ENCODE results near the gene CDC27.
A peak's percentile ranks its signal among the peaks of the same experiment; 100 is the strongest.

The CDC27 gene

DNA sequence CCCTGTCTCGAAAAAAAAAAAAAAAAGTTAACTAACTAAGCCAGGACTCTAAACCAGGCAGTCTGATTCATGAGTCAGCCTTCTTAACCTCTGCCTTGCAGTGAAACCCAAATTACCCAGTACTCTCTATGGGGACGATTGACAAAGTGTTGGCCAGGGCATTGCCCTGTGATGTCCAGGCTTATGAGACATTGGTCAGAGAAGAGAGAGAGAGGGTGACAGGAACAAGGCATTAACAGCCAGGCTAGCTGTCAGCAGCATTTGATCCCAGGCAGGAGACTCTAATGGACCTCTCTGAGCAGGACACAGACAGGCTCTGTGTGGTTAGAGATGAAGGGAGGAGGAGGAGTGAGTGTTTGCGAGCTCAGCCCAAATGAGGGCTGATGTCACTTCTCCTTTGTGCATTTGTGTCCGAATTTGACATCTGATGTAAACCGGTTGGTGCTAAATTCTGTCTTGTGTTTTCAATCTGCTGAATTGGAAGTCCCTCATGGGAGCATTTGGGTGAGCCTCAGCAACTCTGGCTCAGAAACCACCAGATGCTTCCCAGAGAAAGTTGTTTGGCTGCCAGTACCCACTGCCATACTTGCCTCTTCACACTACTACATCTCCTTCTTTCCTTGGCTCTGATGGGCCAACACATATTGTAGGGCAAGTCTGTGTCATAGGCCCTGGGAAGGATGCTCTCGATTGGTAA, 15.8 kb upstream of the CDC27 start:
- no peak overlapping the region for H3K27ac ChIP-seq (ENCODE audit: low read length)
- H3K4me3 ChIP-seq (ENCODE audit: low read length) = no peak overlapping the region
- H3K27me3 ChIP-seq (ENCODE audit: insufficient read depth, low read length) = no peaks in the 10 kb centered on the region
- H3K9ac ChIP-seq (ENCODE audit: low read depth, low read length) = no peak overlapping the region
- no peaks in the 10 kb centered on the region for H3K36me3 ChIP-seq (ENCODE audit: insufficient read depth, low read depth, low read length)
- H3K4me1 ChIP-seq (ENCODE audit: insufficient read depth, low read length) = peaks cover 7% of the 10 kb centered on the region; the same call in 1 of the 2 replicates
- no peaks in the 10 kb centered on the region for H3K9me3 ChIP-seq (ENCODE audit: insufficient read depth, low read depth, low read length)

DNA sequence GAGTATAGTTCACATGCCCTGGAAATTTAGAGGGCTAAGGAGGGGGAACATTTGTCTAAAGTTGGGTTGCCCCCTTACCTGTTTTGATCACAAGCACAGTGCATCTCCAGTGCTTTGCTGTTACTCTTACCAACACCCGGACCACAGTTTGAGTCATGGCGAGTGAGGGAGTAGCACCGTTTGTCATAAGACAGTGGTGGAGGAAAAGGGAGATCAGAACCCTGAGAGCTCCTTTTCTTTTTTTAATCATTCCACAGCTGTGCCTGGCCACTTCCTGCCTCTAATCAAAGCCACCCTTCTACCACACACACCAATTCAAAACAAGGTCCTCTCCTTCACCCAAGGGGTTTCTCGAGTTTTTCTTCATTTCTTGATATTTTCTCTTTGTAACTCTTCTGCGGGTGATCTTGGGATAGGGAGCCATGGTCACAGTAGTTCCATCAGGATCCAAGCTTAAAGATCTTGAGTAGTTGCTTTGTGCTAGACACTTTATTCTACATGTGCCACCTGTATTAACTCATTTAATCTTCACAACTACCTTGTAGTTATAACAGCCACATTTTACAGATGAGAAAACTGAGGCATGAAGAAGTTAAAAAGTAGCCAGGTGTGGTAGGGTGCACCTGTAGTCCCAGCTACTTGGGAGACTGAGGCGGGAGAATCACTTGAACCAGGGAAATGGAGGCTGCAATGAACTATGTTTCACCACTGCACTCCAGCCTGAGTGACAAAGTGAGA, 15.1 kb upstream of the CDC27 start:
- H3K4me1 ChIP-seq (ENCODE audit: insufficient read depth, low read length) = peaks cover 7% of the 10 kb centered on the region; the same call in 1 of the 2 replicates
- H3K27ac ChIP-seq (ENCODE audit: low read length) = no peak overlapping the region
- H3K4me3 ChIP-seq (ENCODE audit: low read length) = no peak overlapping the region
- H3K9ac ChIP-seq (ENCODE audit: low read depth, low read length) = no peak overlapping the region
- no peaks in the 10 kb centered on the region for H3K27me3 ChIP-seq (ENCODE audit: insufficient read depth, low read length)
- H3K36me3 ChIP-seq (ENCODE audit: insufficient read depth, low read depth, low read length) = no peaks in the 10 kb centered on the region
- no peaks in the 10 kb centered on the region for H3K9me3 ChIP-seq (ENCODE audit: insufficient read depth, low read depth, low read length)

DNA sequence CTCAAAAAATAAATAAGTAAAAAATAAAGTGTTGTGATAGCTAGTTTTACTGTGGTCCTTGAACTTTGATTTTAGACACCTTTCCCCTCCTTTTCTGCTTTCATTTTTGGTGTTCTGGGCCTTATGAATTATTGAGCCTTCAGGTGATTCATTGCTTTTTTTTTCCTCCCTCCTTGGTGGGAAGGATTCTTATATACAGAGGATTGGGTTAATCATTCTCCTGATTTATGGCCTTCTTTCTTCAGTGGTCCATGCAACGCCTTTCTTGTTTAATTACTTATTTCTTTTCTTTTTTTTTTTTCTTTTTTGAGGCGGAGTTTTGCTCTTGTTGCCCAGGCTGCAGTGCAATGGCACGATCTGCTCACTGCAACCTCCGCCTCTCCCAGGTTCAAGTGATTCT, 12.1 kb upstream of the CDC27 start:
- Histone ChIP-seq H3K27ac (ENCODE audit: low read length) (no peak overlapping the region), H3K4me3 (ENCODE audit: low read length) (no peak overlapping the region), H3K36me3 (ENCODE audit: insufficient read depth, low read depth, low read length) (no peaks in the 10 kb centered on the region), H3K27me3 (ENCODE audit: insufficient read depth, low read length) (no peaks in the 10 kb centered on the region), H3K9me3 (ENCODE audit: insufficient read depth, low read depth, low read length) (no peaks in the 10 kb centered on the region), H3K4me1 (ENCODE audit: insufficient read depth, low read length) (peaks cover 7% of the 10 kb centered on the region; the same call in 1 of the 2 replicates), H3K9ac (ENCODE audit: low read depth, low read length) (no peak overlapping the region)

DNA sequence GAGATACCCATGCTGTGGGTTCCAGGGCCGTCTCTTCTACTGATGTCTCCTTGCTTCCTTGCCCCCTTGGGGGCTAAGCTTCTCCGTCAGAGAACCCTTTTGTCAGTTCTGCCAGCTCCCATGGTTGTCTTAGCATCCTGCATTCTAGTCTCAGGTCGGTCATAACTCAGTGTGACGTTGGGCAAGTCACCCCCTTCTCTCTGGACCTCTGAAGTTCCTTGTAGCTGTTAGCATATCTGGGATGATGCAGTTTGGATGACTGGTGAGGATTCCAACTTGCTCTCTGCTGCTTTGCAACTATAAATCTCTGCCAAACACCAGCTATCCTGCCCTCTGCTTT, 11.2 kb upstream of the CDC27 start:
- Histone ChIP-seq H3K9ac (ENCODE audit: low read depth, low read length) (no peak overlapping the region), H3K9me3 (ENCODE audit: insufficient read depth, low read depth, low read length) (no peaks in the 10 kb centered on the region), H3K36me3 (ENCODE audit: insufficient read depth, low read depth, low read length) (no peaks in the 10 kb centered on the region), H3K27ac (ENCODE audit: low read length) (no peak overlapping the region), H3K4me1 (ENCODE audit: insufficient read depth, low read length) (no peaks in the 10 kb centered on the region), H3K27me3 (ENCODE audit: insufficient read depth, low read length) (no peaks in the 10 kb centered on the region), H3K4me3 (ENCODE audit: low read length) (no peak overlapping the region)

DNA sequence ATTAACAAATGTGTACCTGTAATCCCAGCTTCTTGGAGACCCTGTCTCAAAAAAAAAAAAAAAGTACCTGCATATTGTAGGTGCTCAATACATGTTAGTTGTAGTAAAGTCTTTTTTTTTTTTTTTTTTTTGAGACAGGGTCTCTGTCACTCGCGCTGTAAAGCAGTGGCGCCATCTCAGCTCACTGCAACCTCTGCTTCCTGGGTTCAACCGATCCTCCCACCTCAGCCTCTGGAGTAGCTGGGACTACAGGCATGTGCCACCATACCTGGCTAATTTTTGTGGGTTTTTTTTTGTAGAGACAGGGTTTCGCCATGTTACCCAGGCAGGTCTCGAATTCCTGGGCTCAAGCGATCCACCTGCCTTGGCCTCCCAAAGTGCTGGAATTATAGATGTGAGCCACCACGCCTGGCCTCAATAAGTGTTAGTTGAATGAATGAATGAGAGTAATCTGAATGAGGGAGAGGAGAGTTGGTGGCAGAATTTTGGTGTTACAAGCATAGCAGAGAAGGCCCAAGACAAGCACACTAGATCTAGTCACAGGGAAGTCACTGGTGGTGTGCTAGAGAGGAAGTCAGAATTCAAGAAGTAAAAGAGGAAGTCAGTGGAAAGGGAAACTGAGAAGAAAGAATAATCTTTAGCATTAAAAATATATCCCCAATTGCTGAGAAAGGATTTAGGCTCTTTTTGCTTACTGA, 10.7 kb upstream of the CDC27 start:
- Histone ChIP-seq H3K9ac (ENCODE audit: low read depth, low read length) (no peak overlapping the region), H3K27me3 (ENCODE audit: insufficient read depth, low read length) (no peaks in the 10 kb centered on the region), H3K4me3 (ENCODE audit: low read length) (no peak overlapping the region), H3K36me3 (ENCODE audit: insufficient read depth, low read depth, low read length) (no peaks in the 10 kb centered on the region), H3K27ac (ENCODE audit: low read length) (no peak overlapping the region), H3K9me3 (ENCODE audit: insufficient read depth, low read depth, low read length) (no peaks in the 10 kb centered on the region), H3K4me1 (ENCODE audit: insufficient read depth, low read length) (no peaks in the 10 kb centered on the region)

DNA sequence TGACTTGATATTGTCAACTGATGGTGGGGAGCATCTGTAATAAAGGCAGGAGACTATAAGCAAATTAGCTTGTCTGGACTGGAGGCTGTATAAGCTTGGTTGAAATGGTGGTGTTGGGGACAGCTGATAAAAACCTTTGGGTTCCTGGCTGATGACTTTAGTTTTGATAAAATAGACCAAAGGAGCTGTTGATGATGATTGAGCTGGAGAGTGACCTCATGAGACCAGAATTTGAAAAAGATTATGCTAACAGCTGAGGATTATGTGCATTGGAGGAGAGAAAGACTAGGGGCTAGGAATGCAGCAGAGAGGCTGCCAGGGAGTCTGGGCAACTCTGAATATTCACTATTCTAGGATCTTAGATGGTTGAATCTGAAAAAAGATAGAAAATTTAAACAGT, 8.7 kb upstream of the CDC27 start:
- Histone ChIP-seq H3K4me3 (ENCODE audit: low read length) (no peak overlapping the region), H3K27ac (ENCODE audit: low read length) (no peak overlapping the region), H3K4me1 (ENCODE audit: insufficient read depth, low read length) (no peaks in the 10 kb centered on the region), H3K36me3 (ENCODE audit: insufficient read depth, low read depth, low read length) (no peaks in the 10 kb centered on the region), H3K27me3 (ENCODE audit: insufficient read depth, low read length) (no peaks in the 10 kb centered on the region), H3K9me3 (ENCODE audit: insufficient read depth, low read depth, low read length) (no peaks in the 10 kb centered on the region), H3K9ac (ENCODE audit: low read depth, low read length) (no peak overlapping the region)

DNA sequence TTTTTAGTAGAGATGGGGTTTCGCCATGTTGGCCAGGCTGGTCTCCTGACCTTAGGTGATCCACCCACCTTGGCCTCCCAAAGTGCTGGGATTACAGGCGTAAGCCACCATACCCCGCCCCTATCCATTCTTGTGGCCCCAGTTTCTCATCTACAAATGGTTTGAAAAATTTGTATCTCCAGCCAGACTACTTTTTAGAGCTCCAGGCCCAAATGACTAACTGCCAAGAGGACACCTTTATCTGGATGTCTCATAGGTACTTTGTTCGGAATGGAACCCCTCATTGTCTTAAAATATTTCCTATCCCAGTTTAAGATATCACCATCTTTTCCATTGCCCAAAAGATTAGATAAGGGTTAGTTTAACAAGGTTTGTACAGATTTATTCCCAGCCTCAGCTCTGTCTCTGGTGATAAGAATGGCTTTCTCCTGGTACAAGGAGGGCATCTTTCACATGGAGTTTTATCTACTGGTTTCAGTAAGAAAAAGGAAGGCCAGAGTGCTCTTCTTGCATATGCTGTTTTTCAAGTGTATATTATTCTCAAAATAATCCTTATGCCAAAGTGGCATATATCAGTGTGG, 4.9 kb upstream of the CDC27 start:
- Histone ChIP-seq H3K27ac (ENCODE audit: low read length) (no peak overlapping the region), H3K9me3 (ENCODE audit: insufficient read depth, low read depth, low read length) (no peaks in the 10 kb centered on the region), H3K4me3 (ENCODE audit: low read length) (no peak overlapping the region), H3K36me3 (ENCODE audit: insufficient read depth, low read depth, low read length) (no peaks in the 10 kb centered on the region), H3K9ac (ENCODE audit: low read depth, low read length) (no peak overlapping the region), H3K4me1 (ENCODE audit: insufficient read depth, low read length) (no peaks in the 10 kb centered on the region), H3K27me3 (ENCODE audit: insufficient read depth, low read length) (no peaks in the 10 kb centered on the region)

DNA sequence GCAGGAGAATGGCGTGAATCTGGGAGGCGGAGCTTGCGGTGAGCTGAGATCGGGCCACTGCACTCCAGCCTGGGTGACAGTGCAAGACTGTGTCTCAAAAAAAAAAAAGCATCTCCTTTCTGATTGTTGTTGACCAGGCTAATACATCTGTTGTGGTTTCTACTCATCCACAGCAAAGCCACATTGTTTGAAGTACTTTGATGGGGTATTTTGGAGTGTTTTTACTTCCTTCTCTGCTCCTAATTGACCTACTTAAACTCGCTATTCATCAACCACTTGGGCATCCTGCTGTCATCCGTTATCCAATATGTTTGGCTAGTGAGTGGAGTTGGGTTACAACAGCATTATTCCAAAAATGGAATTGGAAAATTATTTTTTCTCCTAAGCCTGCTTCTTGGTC, 3.5 kb upstream of the CDC27 start:
- H3K4me1 ChIP-seq (ENCODE audit: insufficient read depth, low read length) = no peaks in the 10 kb centered on the region
- no peaks in the 10 kb centered on the region for H3K27me3 ChIP-seq (ENCODE audit: insufficient read depth, low read length)
- no peak overlapping the region for H3K4me3 ChIP-seq (ENCODE audit: low read length)
- no peak overlapping the region for H3K27ac ChIP-seq (ENCODE audit: low read length)
- no peak overlapping the region for H3K9ac ChIP-seq (ENCODE audit: low read depth, low read length)
- H3K9me3 ChIP-seq (ENCODE audit: insufficient read depth, low read depth, low read length) = no peaks in the 10 kb centered on the region
- no peaks in the 10 kb centered on the region for H3K36me3 ChIP-seq (ENCODE audit: insufficient read depth, low read depth, low read length)

DNA sequence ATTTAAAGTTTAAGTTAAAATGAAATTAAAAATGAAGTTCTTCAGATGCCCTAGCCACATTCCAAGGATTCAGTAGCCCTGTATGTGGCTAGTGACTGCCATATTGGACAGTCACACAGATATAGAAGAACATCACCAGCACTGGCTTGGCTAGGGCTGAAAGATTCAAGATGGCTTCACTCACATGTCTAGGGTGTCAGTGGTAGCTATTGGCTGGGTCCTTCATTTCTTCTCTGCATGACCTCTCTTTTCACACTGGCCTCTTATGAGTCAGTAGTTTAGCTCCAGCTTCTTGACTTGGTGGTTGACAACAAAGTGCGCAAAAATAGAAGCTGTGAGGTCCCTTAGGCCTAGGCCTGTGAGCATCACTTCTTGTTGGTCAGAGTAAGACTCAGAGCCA, 1.7 kb upstream of the CDC27 start:
- Histone ChIP-seq H3K9me3 (ENCODE audit: insufficient read depth, low read depth, low read length) (no peaks in the 10 kb centered on the region), H3K9ac (ENCODE audit: low read depth, low read length) (no peak overlapping the region), H3K27me3 (ENCODE audit: insufficient read depth, low read length) (no peaks in the 10 kb centered on the region), H3K27ac (ENCODE audit: low read length) (no peak overlapping the region), H3K36me3 (ENCODE audit: insufficient read depth, low read depth, low read length) (no peaks in the 10 kb centered on the region), H3K4me3 (ENCODE audit: low read length) (no peak overlapping the region), H3K4me1 (ENCODE audit: insufficient read depth, low read length) (no peaks in the 10 kb centered on the region)

DNA sequence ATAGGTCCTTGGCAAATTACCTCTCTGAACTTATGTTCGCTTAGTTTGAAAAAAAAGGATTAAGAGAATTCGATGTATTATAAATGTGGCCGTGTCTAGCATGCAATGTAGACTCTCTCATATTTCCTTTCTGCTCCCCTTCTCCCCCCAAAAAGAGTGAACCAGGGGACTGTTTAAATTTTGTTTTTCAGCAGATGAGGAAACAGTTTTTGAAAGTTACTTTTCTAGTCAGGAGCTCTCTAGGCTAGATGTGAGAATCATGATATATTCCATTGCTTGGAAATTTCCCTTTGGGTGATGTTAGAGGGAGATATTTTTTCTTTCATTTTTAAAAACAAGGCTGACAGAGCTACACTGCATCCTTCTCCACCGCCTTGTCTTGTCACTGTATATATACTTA, 1.1 kb upstream of the CDC27 start:
- H3K27me3 ChIP-seq (ENCODE audit: insufficient read depth, low read length) = no peaks in the 10 kb centered on the region
- no peaks in the 10 kb centered on the region for H3K9me3 ChIP-seq (ENCODE audit: insufficient read depth, low read depth, low read length)
- no peaks in the 10 kb centered on the region for H3K4me1 ChIP-seq (ENCODE audit: insufficient read depth, low read length)
- no peaks in the 10 kb centered on the region for H3K36me3 ChIP-seq (ENCODE audit: insufficient read depth, low read depth, low read length)
- no peak overlapping the region; the same call in 1 of the 2 replicates for H3K9ac ChIP-seq (ENCODE audit: low read depth, low read length)
- H3K27ac ChIP-seq (ENCODE audit: low read length) = no peak overlapping the region
- no peak overlapping the region for H3K4me3 ChIP-seq (ENCODE audit: low read length)

DNA sequence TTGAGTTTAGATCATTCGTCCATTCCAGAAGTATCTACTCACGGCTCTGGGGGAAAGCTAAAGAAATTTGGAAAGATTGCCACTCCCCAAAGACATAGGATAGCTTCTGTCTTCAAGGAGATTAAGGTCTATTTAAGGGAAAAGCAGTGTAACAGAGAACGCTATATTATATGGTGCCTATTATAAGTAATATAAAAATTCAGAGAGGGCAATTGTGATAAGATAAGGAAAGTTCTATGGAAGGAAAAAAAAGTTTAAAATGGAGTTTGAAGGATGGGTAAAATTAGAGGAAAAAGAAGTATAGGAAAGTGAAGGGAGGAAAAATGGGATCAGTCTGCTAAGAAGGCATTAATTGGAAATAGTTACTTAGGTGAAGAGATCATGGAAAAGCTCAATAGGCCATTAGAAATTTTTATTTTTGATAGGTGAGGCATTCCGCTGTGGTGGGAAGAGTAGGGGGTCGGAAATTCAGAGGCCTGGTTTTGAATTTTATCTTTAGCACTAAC, 690 bp upstream of the CDC27 start:
- Histone ChIP-seq H3K36me3 (ENCODE audit: insufficient read depth, low read depth, low read length) (no peaks in the 10 kb centered on the region), H3K9ac (ENCODE audit: low read depth, low read length) (peak overlapping the region; percentile 63; the same call in 1 of the 2 replicates), H3K27ac (ENCODE audit: low read length) (no peak overlapping the region)

More for the DNA sequence above, 690 bp upstream of the CDC27 start:
- H3K4me1 ChIP-seq (ENCODE audit: insufficient read depth, low read length) = no peaks in the 10 kb centered on the region
- no peaks in the 10 kb centered on the region for H3K9me3 ChIP-seq (ENCODE audit: insufficient read depth, low read depth, low read length)
- H3K4me3 ChIP-seq (ENCODE audit: low read length) = peak overlapping the region; percentile 80
- H3K27me3 ChIP-seq (ENCODE audit: insufficient read depth, low read length) = no peaks in the 10 kb centered on the region

Measured in iPS-20b (cell line).